ENCODE results near the gene ATP2C2. TPM values are rescaled to one million over a fixed set of nuclear protein-coding genes. Genes with fewer than 3 reads are reported as not detected.

Gene ATP2C2
- total RNA-seq, 2 donors from 2014 or later: 0.07 TPM; not detected in 1

GRCh38 chr16:84478172-84478947, 110.0 kb downstream of the ATP2C2 start:
- peaks cover 0 to 1% of the 10 kb centered on the region in 2 donors for H3K36me3 Mint-ChIP-seq (ENCODE audit: insufficient read depth in 2 of 2)
- ATAC-seq (replicated peaks in 1 of 2) (peak in 1 of 2 donors; percentile 21), DNase-seq (no peak)
- peaks cover 0 to 2% of the 10 kb centered on the region in 2 donors for H3K9me3 Mint-ChIP-seq
- no peak overlapping the region for H3K4me3 Mint-ChIP-seq
- peaks cover 9% of the 10 kb centered on the region for H3K4me1 Mint-ChIP-seq (ENCODE audit: low read depth)
- no peak overlapping the region for H3K27ac Mint-ChIP-seq
- no peaks in the 10 kb centered on the region for H3K27me3 Mint-ChIP-seq (ENCODE audit: low read depth)

- Mint-ChIP-seq H3K4me3 (no peak overlapping the region), H3K9me3 (no peaks in the 10 kb centered on the region), H3K27ac (no peak overlapping the region), H3K27me3 (ENCODE audit: low read depth) (no peaks in the 10 kb centered on the region), H3K4me1 (ENCODE audit: low read depth) (peaks cover 9% of the 10 kb centered on the region), H3K36me3 (ENCODE audit: insufficient read depth in 2 of 2) (no peaks in the 10 kb centered on the region)
- no peak for DNase-seq
- ATAC-seq (replicated peaks in 1 of 2): no peak
These were observed 111.5 kb downstream of the ATP2C2 start for GRCh38 chr16:84479716-84480450.

- Mint-ChIP-seq H3K4me1 (ENCODE audit: low read depth) (peaks cover 9% of the 10 kb centered on the region), H3K36me3 (ENCODE audit: insufficient read depth in 2 of 2) (no peaks in the 10 kb centered on the region), H3K27me3 (ENCODE audit: low read depth) (no peaks in the 10 kb centered on the region), H3K9me3 (no peaks in the 10 kb centered on the region), H3K4me3 (no peak overlapping the region), H3K27ac (no peak overlapping the region)
- DNase-seq (no peak), ATAC-seq (replicated peaks in 1 of 2) (no peak)
These were observed 112.9 kb downstream of the ATP2C2 start for GRCh38 chr16:84481051-84481735.

- H3K27me3 Mint-ChIP-seq (ENCODE audit: low read depth): no peaks in the 10 kb centered on the region
- ATAC-seq (replicated peaks in 1 of 2) (no peak), DNase-seq (no peak)
- H3K36me3 Mint-ChIP-seq (ENCODE audit: insufficient read depth in 2 of 2): no peaks in the 10 kb centered on the region
- no peak overlapping the region for H3K4me3 Mint-ChIP-seq
- no peaks in the 10 kb centered on the region for H3K9me3 Mint-ChIP-seq
- no peak overlapping the region for H3K27ac Mint-ChIP-seq
- H3K4me1 Mint-ChIP-seq (ENCODE audit: low read depth): peaks cover 9% of the 10 kb centered on the region
These were observed 113.9 kb downstream of the ATP2C2 start for GRCh38 chr16:84482001-84482891.

GRCh38 chr16:84482951-84483881, 114.9 kb downstream of the ATP2C2 start:
- DNase-seq (no peak), ATAC-seq (replicated peaks in 1 of 2) (no peak)
- Mint-ChIP-seq H3K36me3 (ENCODE audit: insufficient read depth in 2 of 2) (no peaks in the 10 kb centered on the region), H3K9me3 (no peaks in the 10 kb centered on the region), H3K4me1 (ENCODE audit: low read depth) (peaks cover 7% of the 10 kb centered on the region), H3K4me3 (no peak overlapping the region), H3K27ac (no peak overlapping the region), H3K27me3 (ENCODE audit: low read depth) (no peaks in the 10 kb centered on the region)

GRCh38 chr16:84483882-84484565, 115.7 kb downstream of the ATP2C2 start:
- H3K9me3 Mint-ChIP-seq: no peaks in the 10 kb centered on the region
- ATAC-seq (replicated peaks in 1 of 2) (no peak), DNase-seq (no peak)
- H3K4me1 Mint-ChIP-seq (ENCODE audit: low read depth): no peaks in the 10 kb centered on the region
- H3K27me3 Mint-ChIP-seq (ENCODE audit: low read depth): no peaks in the 10 kb centered on the region
- no peak overlapping the region for H3K27ac Mint-ChIP-seq
- H3K36me3 Mint-ChIP-seq (ENCODE audit: insufficient read depth in 2 of 2): no peaks in the 10 kb centered on the region
- H3K4me3 Mint-ChIP-seq: no peak overlapping the region

GRCh38 chr16:84484579-84485254, 116.4 kb downstream of the ATP2C2 start:
- Mint-ChIP-seq H3K4me1 (ENCODE audit: low read depth) (no peaks in the 10 kb centered on the region), H3K4me3 (no peak overlapping the region), H3K27ac (no peak overlapping the region), H3K9me3 (no peaks in the 10 kb centered on the region), H3K27me3 (ENCODE audit: low read depth) (no peaks in the 10 kb centered on the region), H3K36me3 (ENCODE audit: insufficient read depth in 2 of 2) (no peaks in the 10 kb centered on the region)
- DNase-seq: peak in 1 of 2 donors; percentile 13
- no peak for ATAC-seq (replicated peaks in 1 of 2)

GRCh38 chr16:84485255-84486010, 117.1 kb downstream of the ATP2C2 start:
- DNase-seq (no peak), ATAC-seq (replicated peaks in 1 of 2) (no peak)
- Mint-ChIP-seq H3K36me3 (ENCODE audit: insufficient read depth in 2 of 2) (no peaks in the 10 kb centered on the region), H3K27ac (no peak overlapping the region), H3K9me3 (no peaks in the 10 kb centered on the region), H3K4me3 (no peak overlapping the region), H3K27me3 (ENCODE audit: low read depth) (no peaks in the 10 kb centered on the region), H3K4me1 (ENCODE audit: low read depth) (no peaks in the 10 kb centered on the region)

GRCh38 chr16:84486126-84486525, 117.8 kb downstream of the ATP2C2 start:
- Mint-ChIP-seq H3K27ac (no peak overlapping the region), H3K4me3 (no peak overlapping the region), H3K9me3 (no peaks in the 10 kb centered on the region), H3K36me3 (ENCODE audit: insufficient read depth in 2 of 2) (peaks cover 0 to 4% of the 10 kb centered on the region in 2 donors), H3K4me1 (ENCODE audit: low read depth) (no peaks in the 10 kb centered on the region), H3K27me3 (ENCODE audit: low read depth) (no peaks in the 10 kb centered on the region)
- no peak for DNase-seq
- no peak for ATAC-seq (replicated peaks in 1 of 2)

- no peak overlapping the region for H3K27ac Mint-ChIP-seq
- H3K4me1 Mint-ChIP-seq (ENCODE audit: low read depth): no peaks in the 10 kb centered on the region
- H3K4me3 Mint-ChIP-seq: no peak overlapping the region
- no peak for ATAC-seq (replicated peaks in 1 of 2)
- no peak for DNase-seq
- no peaks in the 10 kb centered on the region for H3K9me3 Mint-ChIP-seq
- H3K27me3 Mint-ChIP-seq (ENCODE audit: low read depth): no peaks in the 10 kb centered on the region
- peaks cover 0 to 4% of the 10 kb centered on the region in 2 donors for H3K36me3 Mint-ChIP-seq (ENCODE audit: insufficient read depth in 2 of 2)
These were observed 118.4 kb downstream of the ATP2C2 start for GRCh38 chr16:84486551-84487235.
